GM12874 (cell line): Measurements from ENCODE around the gene RABGGTA.

Source experiments
- CTCF ChIP-seq: IDR thresholded peaks from 2 replicates; pipeline ENCODE4 v1.5.1; 2011; ENCODE audit warnings: low read depth, mild to moderate bottlenecking, control low read depth, low read length, moderate library complexity; ENCODE audit not compliant: insufficient read depth

Gene RABGGTA

GRCh38 chr14:24280797-24281460 lies 9.5 kb upstream of the RABGGTA start:
- TF ChIP-seq CTCF, result no peak

- TF ChIP-seq CTCF, result peak; percentile 46
Measured at GRCh38 chr14:24279301-24280186, 8.1 kb upstream of the RABGGTA start.

- no peak for TF ChIP-seq CTCF
Measured at GRCh38 chr14:24278424-24278823, 7.0 kb upstream of the RABGGTA start.

- no peak for TF ChIP-seq CTCF
Measured at GRCh38 chr14:24277606-24278321, 6.4 kb upstream of the RABGGTA start.

GRCh38 chr14:24277071-24277470 lies 5.7 kb upstream of the RABGGTA start:
- no peak for TF ChIP-seq CTCF

GRCh38 chr14:24274101-24274543 lies 2.7 kb upstream of the RABGGTA start:
- TF ChIP-seq CTCF, result no peak

GRCh38 chr14:24273422-24273998 lies 2.1 kb upstream of the RABGGTA start:
- 0 out of 2 replicates have a peak, but pooled peaks have one; percentile 16 for TF ChIP-seq CTCF
